HCT116 (cell line): Measurements from ENCODE around the gene DLG2. TPM values are rescaled to one million over a fixed set of nuclear protein-coding genes. Genes with fewer than 3 reads are reported as not detected.

Source experiments
- ATAC-seq: fragments of 200-7000 bp; cut with Tn5 transposase; 2 replicates; pipeline ENCODE4 v1.9.1; 2020; ENCODE audit warnings: mild to moderate bottlenecking, moderate library complexity
- BruUV-seq: library from RNA; stranded (reverse); fragments of 400-500 nt; replicated peaks from 2 replicates; lab custom pipeline; 2021; lab: Mats Ljungman, UMichigan
- CTCF ChIA-PET: fragments of 300-600 bp; sonication (Branson Sonifier 250); formaldehyde crosslinking; loops from one replicate; lab custom pipeline; 2021; ENCODE audit warnings: antibody characterized with exemption; lab: Charles Lee
- POLR2A ChIA-PET: fragments of 300-600, 350-600 bp; sonication (Branson Sonifier 250); formaldehyde crosslinking; loops from one replicate; lab custom pipeline; 2021; ENCODE audit warnings: antibody characterized with exemption; lab: Charles Lee
- RAD21 ChIA-PET, 2 experiments: fragments of 300-600 bp; sonication (Branson Sonifier 250); formaldehyde crosslinking; loops; one replicate each; lab custom pipeline; 2023; ENCODE audit warnings: low total read pairs in 2 of 2; ENCODE audit not compliant: uncharacterized antibody in 2 of 2, unreplicated experiment in 2 of 2, low non-redundant PET in 1 of 2; lab: Charles Lee
- DNase-seq: peaks from one replicate; pipeline ENCODE4 v3.0.0-alpha.2; 2010; ENCODE audit warnings: low read depth, low spot score
- H2AFZ ChIP-seq: fragments of 200-600 bp; shearing (Covaris generic), sonication (generic); 2 replicates; pipeline ENCODE4 v1.6.1; 2017; ENCODE audit warnings: low read depth, mixed run types, mixed read lengths, antibody characterized with exemption, low read length; ENCODE audit not compliant: poor library complexity, severe bottlenecking
- H3K27ac ChIP-seq: 2 replicates; pipeline ENCODE4 v1.5.1; 2012; ENCODE audit warnings: low read depth, low read length
- H3K27me3 ChIP-seq: fragments of 200-600 bp; sonication (generic); 2 replicates; pipeline ENCODE4 v1.6.1; 2016; ENCODE audit warnings: mixed run types, low read length, mixed read lengths; ENCODE audit not compliant: insufficient read depth
- H3K36me3 ChIP-seq, 2 experiments: fragments of 200-500 bp in 1 of 2; fragments of 200-600 bp in 1 of 2; sonication (Bioruptor generic) in 1 of 2; sonication (generic) in 1 of 2; 2 replicates each; pipeline versions ENCODE4 v1.5.1 to v1.6.1; 2014 to 2016; ENCODE audit warnings: low read length in 2 of 2, inconsistent platforms in 1 of 2, mixed read lengths in 1 of 2, mixed run types in 1 of 2; ENCODE audit not compliant: insufficient read depth in 2 of 2, control insufficient read depth in 1 of 2
- H3K4me1 ChIP-seq, 2 experiments: fragments of 200-600 bp in 1 of 2; sonication (generic) in 1 of 2; 2 replicates each; pipeline versions ENCODE4 v1.5.1 to v1.6.1; 2012 to 2017; ENCODE audit warnings: low read length in 2 of 2, inconsistent platforms in 1 of 2, mild to moderate bottlenecking in 1 of 2, mixed read lengths in 1 of 2, mixed run types in 1 of 2, moderate library complexity in 1 of 2; ENCODE audit not compliant: insufficient read depth in 2 of 2, control insufficient read depth in 1 of 2
- H3K4me2 ChIP-seq: fragments of 200-600 bp; sonication (generic); 2 replicates; pipeline ENCODE4 v1.6.1; 2017; ENCODE audit warnings: mixed run types, low read length, mixed read lengths
- H3K4me3 ChIP-seq, 2 experiments: fragments of 200-600 bp in 1 of 2; sonication (generic) in 1 of 2; replicated peaks in 1 of 2; 2 replicates each; pipeline ENCODE4 v1.5.1; 2011 to 2016; ENCODE audit warnings: low read length in 2 of 2, control low read depth in 1 of 2, low read depth in 1 of 2, mild to moderate bottlenecking in 1 of 2, mixed read lengths in 1 of 2, mixed run types in 1 of 2
- H3K79me2 ChIP-seq: fragments of 200-600 bp; sonication (generic); 2 replicates; pipeline ENCODE4 v1.6.1; 2017; ENCODE audit warnings: mild to moderate bottlenecking, mixed run types, low read length, moderate library complexity, mixed read lengths; ENCODE audit not compliant: insufficient read depth
- H3K9ac ChIP-seq: fragments of 200-600 bp; sonication (generic); 2 replicates; pipeline ENCODE4 v1.6.1; 2016; ENCODE audit warnings: low read length, mixed read lengths
- H3K9me2 ChIP-seq: fragments of 200-600 bp; sonication (generic), shearing (Covaris generic); 2 replicates; pipeline ENCODE4 v1.6.1; 2017; ENCODE audit warnings: mixed run types, mild to moderate bottlenecking, moderate library complexity; ENCODE audit not compliant: insufficient read depth
- H3K9me3 ChIP-seq, 2 experiments: fragments of 200-500 bp in 1 of 2; fragments of 200-600 bp in 1 of 2; sonication (Bioruptor generic) in 1 of 2; sonication (generic) in 1 of 2; 2 replicates each; pipeline ENCODE4 v1.6.1; 2014 to 2017; ENCODE audit warnings: low read length in 2 of 2, mixed read lengths in 2 of 2, inconsistent platforms in 1 of 2, low read depth in 1 of 2, mild to moderate bottlenecking in 1 of 2, mixed run types in 1 of 2, moderate library complexity in 1 of 2; ENCODE audit not compliant: control insufficient read depth in 1 of 2, insufficient read depth in 1 of 2
- H4K20me1 ChIP-seq: fragments of 200-600 bp; sonication (generic), shearing (Covaris generic); 2 replicates; pipeline ENCODE4 v1.6.1; 2017; ENCODE audit warnings: mixed run types, mild to moderate bottlenecking, moderate library complexity; ENCODE audit not compliant: insufficient read depth
- CBX3 ChIP-seq: IDR thresholded peaks from 2 replicates; pipeline ENCODE4 v1.6.1; 2012; ENCODE audit warnings: low read depth
- CEBPB ChIP-seq: IDR thresholded peaks from 2 replicates; pipeline ENCODE4 v1.6.1; 2012; ENCODE audit warnings: low read depth
- EGR1 ChIP-seq: IDR thresholded peaks from 2 replicates; pipeline ENCODE4 v1.6.1; 2012; ENCODE audit warnings: low read depth
- EZH2 ChIP-seq: fragments of 200-600 bp; sonication (generic); IDR thresholded peaks from 2 replicates; pipeline ENCODE4 v1.6.1; 2017; ENCODE audit warnings: antibody characterized with exemption, mixed run types
- EZH2phosphoT487 ChIP-seq: fragments of 200-600 bp; IDR thresholded peaks from 2 replicates; pipeline ENCODE4 v1.6.1; 2018; ENCODE audit warnings: antibody characterized with exemption, borderline replicate concordance
- FOSL1 ChIP-seq: IDR thresholded peaks from 2 replicates; pipeline ENCODE4 v1.6.1; 2012; ENCODE audit warnings: low read depth
- POLR2A ChIP-seq: IDR thresholded peaks from 2 replicates; pipeline ENCODE4 v1.7.0; 2011; ENCODE audit warnings: borderline replicate concordance; ENCODE audit not compliant: insufficient read depth, insufficient read length; ENCODE audit errors: extremely low read depth
- POLR2AphosphoS5 ChIP-seq: IDR thresholded peaks from 2 replicates; pipeline ENCODE4 v1.6.1; 2011; ENCODE audit warnings: mild to moderate bottlenecking, low read depth, low read length, moderate library complexity
- RAD21 ChIP-seq: IDR thresholded peaks from 2 replicates; pipeline ENCODE4 v1.6.1; 2012; ENCODE audit warnings: low read depth, mild to moderate bottlenecking
- SRF ChIP-seq: IDR thresholded peaks from 2 replicates; pipeline ENCODE4 v1.6.1; 2012; ENCODE audit warnings: low read depth
- YY1 ChIP-seq: IDR thresholded peaks from 2 replicates; pipeline ENCODE4 v1.6.1; 2011; ENCODE audit warnings: low read length, low read depth, moderate library complexity, mild to moderate bottlenecking; ENCODE audit not compliant: insufficient replicate concordance; ENCODE audit errors: extremely low read depth
- ZFX ChIP-seq: fragments of 450-650 bp; IDR thresholded peaks from 2 replicates; pipeline ENCODE4 v1.6.1; 2017
- ZNF274 ChIP-seq: fragments of 200-500 bp; sonication (Bioruptor generic); IDR thresholded peaks from 2 replicates; pipeline ENCODE4 v1.6.1; 2014; ENCODE audit warnings: mild to moderate bottlenecking, low read depth, low read length, inconsistent platforms
- intact Hi-C: fragments of 100-400 bp; cut with micrococcal nuclease; formaldehyde crosslinking; loops from 2 replicates; pipeline ENCODE4 v1.10.0; 2022
- total RNA-seq: library from RNA; stranded (reverse); gene quantifications from one replicate; pipeline ENCODE4 v1.2.1, GENCODE V29; 2021; ENCODE audit not compliant: unreplicated experiment
- TF ChIP-seq, protein P1 (sequence below), 3 experiments: fragments of 200-600 bp in 1 of 3; sonication (generic) in 1 of 3; IDR thresholded peaks in 2 of 3; conservative IDR thresholded peaks in 1 of 3; 2 replicates each; pipeline ENCODE4 v1.5.1; 2012 to 2017; ENCODE audit warnings: low read depth in 2 of 3, low read length in 2 of 3, antibody characterized with exemption in 1 of 3, borderline replicate concordance in 1 of 3, control low read depth in 1 of 3, mild to moderate bottlenecking in 1 of 3, mixed read lengths in 1 of 3, mixed run types in 1 of 3, moderate library complexity in 1 of 3; ENCODE audit not compliant: insufficient read depth in 1 of 3
- TF ChIP-seq, protein P2 (sequence below): IDR thresholded peaks from 2 replicates; pipeline ENCODE4 v1.6.1; 2012
- TF ChIP-seq, protein P3 (sequence below): IDR thresholded peaks from 2 replicates; pipeline ENCODE4 v1.6.1; 2012; ENCODE audit warnings: low read depth

The DLG2 gene
- total RNA-seq, 1 experiment from 2014 or later, result 2.4 TPM

DNA sequence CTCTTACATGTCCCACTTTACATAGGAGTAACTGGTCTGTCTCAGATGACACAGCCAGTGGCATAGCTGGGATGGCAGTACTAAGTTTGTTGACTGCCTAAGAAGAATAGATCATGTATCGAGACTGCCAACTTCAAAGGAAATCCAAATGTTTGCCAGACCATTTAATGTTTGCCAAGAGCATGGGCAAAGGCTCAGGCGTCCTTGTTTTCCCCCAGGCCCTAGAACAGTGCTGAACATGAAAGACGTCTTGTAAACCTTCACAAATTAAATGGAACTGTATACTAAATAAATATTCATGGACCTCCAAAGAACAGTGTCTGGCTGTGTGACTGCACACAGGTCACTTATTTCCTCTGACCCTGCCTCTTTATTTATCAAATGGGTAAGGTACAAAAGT lies 2106.3 kb downstream of the DLG2 start (continued):
- no peak for TF ChIP-seq EGR1
- TF ChIP-seq, protein P1, sequence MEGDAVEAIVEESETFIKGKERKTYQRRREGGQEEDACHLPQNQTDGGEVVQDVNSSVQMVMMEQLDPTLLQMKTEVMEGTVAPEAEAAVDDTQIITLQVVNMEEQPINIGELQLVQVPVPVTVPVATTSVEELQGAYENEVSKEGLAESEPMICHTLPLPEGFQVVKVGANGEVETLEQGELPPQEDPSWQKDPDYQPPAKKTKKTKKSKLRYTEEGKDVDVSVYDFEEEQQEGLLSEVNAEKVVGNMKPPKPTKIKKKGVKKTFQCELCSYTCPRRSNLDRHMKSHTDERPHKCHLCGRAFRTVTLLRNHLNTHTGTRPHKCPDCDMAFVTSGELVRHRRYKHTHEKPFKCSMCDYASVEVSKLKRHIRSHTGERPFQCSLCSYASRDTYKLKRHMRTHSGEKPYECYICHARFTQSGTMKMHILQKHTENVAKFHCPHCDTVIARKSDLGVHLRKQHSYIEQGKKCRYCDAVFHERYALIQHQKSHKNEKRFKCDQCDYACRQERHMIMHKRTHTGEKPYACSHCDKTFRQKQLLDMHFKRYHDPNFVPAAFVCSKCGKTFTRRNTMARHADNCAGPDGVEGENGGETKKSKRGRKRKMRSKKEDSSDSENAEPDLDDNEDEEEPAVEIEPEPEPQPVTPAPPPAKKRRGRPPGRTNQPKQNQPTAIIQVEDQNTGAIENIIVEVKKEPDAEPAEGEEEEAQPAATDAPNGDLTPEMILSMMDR (IDR thresholded peaks at IDR 0.05 in 2 of 3, conservative IDR thresholded peaks at IDR 0.05 in 1 of 3; ENCODE audit: borderline replicate concordance in 1 of 3, insufficient read depth in 1 of 3, low read depth in 2 of 3, low read length in 2 of 3), result no peak

DNA sequence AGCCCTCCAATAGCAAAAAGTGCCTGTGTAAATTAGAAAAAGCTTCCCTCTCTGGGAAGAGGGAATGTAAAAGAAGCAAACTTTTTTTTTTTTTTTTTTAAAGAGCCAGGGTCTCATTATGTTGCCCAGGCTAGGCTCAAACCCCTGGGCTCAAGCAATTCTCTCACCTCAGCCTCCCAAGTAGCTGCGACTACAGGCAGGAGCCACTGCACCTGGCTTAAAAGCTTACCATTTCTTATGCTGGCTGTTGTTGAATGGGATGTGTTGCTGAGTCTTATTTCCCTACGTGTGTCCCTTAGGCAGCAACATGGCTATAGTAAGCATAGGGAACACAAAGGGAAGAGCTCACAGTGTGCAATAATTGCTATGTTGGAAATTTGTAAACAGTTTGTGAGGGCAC lies 2115.5 kb downstream of the DLG2 start:
- Histone ChIP-seq H3K27me3 (0 out of 2 replicates have a peak, but pooled peaks cover 5% of the 10 kb centered on the region), H3K4me3 (no peak overlapping the region), H3K9me3 (no peaks in the 10 kb centered on the region), H3K4me2 (no peak overlapping the region), H3K79me2 (no peaks in the 10 kb centered on the region), H3K36me3 (no peaks in the 10 kb centered on the region), H4K20me1 (no peaks in the 10 kb centered on the region), H3K9me2 (no peaks in the 10 kb centered on the region), H3K4me1 (no peaks in the 10 kb centered on the region), H3K9ac (no peak overlapping the region), H3K27ac (no peak overlapping the region), H2AFZ (no peak overlapping the region)
- ChIA-PET POLR2A (no interaction called here), RAD21 (no interaction called here), CTCF (no interaction called here)
- no TSS peak for BruUV-seq
- TF ChIP-seq SRF, result no peak
- TF ChIP-seq ZNF274, result no peak
- TF ChIP-seq YY1, result no peak
- no peak for TF ChIP-seq FOSL1
- TF ChIP-seq EZH2, result no peak
- TF ChIP-seq, protein P2, sequence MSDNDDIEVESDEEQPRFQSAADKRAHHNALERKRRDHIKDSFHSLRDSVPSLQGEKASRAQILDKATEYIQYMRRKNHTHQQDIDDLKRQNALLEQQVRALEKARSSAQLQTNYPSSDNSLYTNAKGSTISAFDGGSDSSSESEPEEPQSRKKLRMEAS, result no peak
- no peak for TF ChIP-seq RAD21
- TF ChIP-seq POLR2AphosphoS5, result no peak
- TF ChIP-seq CBX3, result no peak
- TF ChIP-seq EGR1, result no peak
- no peak for TF ChIP-seq ZFX
- TF ChIP-seq, protein P3, sequence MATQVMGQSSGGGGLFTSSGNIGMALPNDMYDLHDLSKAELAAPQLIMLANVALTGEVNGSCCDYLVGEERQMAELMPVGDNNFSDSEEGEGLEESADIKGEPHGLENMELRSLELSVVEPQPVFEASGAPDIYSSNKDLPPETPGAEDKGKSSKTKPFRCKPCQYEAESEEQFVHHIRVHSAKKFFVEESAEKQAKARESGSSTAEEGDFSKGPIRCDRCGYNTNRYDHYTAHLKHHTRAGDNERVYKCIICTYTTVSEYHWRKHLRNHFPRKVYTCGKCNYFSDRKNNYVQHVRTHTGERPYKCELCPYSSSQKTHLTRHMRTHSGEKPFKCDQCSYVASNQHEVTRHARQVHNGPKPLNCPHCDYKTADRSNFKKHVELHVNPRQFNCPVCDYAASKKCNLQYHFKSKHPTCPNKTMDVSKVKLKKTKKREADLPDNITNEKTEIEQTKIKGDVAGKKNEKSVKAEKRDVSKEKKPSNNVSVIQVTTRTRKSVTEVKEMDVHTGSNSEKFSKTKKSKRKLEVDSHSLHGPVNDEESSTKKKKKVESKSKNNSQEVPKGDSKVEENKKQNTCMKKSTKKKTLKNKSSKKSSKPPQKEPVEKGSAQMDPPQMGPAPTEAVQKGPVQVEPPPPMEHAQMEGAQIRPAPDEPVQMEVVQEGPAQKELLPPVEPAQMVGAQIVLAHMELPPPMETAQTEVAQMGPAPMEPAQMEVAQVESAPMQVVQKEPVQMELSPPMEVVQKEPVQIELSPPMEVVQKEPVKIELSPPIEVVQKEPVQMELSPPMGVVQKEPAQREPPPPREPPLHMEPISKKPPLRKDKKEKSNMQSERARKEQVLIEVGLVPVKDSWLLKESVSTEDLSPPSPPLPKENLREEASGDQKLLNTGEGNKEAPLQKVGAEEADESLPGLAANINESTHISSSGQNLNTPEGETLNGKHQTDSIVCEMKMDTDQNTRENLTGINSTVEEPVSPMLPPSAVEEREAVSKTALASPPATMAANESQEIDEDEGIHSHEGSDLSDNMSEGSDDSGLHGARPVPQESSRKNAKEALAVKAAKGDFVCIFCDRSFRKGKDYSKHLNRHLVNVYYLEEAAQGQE, result no peak
- TF ChIP-seq POLR2A, result no peak
- no peak for TF ChIP-seq CEBPB
- no peak for TF ChIP-seq EZH2phosphoT487
- intact Hi-C loops, result no loop called here
- no peak for ATAC-seq
- no peak for DNase-seq
